Activated naive CD8-positive, alpha-beta T cell (primary cell): ENCODE data around the gene ZMYND8.

Experiments used
- H3K27ac Mint-ChIP-seq: one replicate; pipeline ENCODE4 v1.8.0; 2021; ENCODE audit warnings: mixed read lengths
- H3K27me3 Mint-ChIP-seq: one replicate; pipeline ENCODE4 v1.8.0; 2021; ENCODE audit warnings: mixed read lengths
- H3K36me3 Mint-ChIP-seq: one replicate; pipeline ENCODE4 v1.8.0; 2021; ENCODE audit warnings: mixed read lengths
- H3K4me1 Mint-ChIP-seq: one replicate; pipeline ENCODE4 v1.8.0; 2021; ENCODE audit warnings: low read depth, mixed read lengths
- H3K4me3 Mint-ChIP-seq: one replicate; pipeline ENCODE4 v1.8.0; 2021; ENCODE audit warnings: mild to moderate bottlenecking, mixed read lengths
- H3K9me3 Mint-ChIP-seq: one replicate; pipeline ENCODE4 v1.8.0; 2021; ENCODE audit warnings: low read depth, mixed read lengths

ZMYND8 gene

DNA sequence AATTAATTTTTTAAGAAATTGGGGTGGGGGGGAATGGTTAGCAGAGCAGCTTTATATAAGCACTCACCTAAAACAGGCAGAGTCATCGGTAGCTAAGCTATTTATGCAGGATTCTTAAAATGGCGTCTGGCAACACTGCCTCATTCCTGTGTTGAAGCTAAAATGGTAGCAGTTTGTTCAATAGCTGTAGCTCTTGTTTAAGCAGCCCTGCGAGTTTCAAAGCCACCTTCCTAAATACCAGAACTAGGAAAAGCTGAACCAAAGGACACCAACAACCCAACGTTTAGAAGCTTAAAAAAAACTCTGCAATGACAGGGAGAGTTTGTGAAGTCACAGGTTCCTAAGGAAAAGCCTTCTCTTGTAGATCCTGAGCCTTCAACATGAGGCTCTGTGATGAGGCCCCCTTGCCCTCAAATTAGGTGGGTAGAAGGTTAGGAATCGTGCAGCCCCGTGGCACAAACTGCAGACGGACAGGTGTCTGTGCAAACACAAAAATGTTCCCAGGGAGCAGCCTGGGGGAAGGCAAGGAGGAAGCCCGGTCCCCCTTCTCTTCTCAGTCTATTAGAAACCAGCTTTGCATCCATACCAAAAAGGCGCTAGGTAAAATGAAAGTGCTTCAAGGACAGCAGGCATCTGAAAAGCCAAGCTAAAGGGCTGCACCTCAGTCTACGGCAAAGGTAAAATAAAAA is 4.7 kb downstream of the ZMYND8 start:
- H3K36me3 Mint-ChIP-seq, result peaks cover 7% of the 10 kb centered on the region

DNA sequence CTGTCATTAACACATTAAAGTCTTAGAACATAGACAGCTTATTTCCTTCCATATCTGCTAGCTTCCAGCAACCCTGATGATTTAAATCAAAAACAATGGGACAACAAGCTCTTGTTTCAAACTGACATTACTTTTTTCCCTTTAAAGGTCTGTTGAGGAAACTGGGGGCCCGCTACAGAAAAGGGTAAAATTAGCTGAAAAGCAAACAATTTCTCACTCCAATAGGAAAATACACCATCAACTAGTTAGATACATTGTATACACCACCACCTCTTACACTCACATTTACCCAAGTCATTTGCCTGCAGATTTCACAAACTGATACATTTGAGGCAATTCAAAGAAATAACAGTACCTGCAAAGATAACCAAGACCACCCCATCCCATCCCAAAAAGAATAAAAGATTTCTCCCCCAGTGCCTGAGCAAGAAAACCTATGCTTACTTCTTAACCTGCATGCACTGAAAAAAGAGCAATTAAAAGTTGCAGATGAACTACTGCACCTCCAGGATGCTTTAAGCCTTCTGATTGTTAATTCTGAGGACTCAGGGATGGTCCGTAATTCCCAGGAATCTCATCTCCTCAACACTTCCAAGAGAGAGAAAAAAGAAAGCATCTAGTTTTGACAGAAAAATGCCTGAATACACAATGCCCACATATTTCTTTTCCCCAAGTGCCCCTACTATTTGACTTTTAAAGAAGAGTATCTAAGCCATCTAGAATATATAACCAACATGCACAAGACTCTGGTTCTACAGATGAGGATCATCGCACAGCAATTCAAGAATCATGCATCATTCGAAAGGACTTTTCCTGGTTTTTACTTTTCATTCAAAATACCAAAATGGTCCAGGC is 5.6 kb downstream of the ZMYND8 start:
- no peaks in the 10 kb centered on the region for H3K9me3 Mint-ChIP-seq
- H3K36me3 Mint-ChIP-seq, result peaks cover 7% of the 10 kb centered on the region
- peaks cover 16% of the 10 kb centered on the region for H3K4me1 Mint-ChIP-seq
- no peak overlapping the region for H3K4me3 Mint-ChIP-seq
- H3K27me3 Mint-ChIP-seq, result no peaks in the 10 kb centered on the region
- H3K27ac Mint-ChIP-seq, result peak overlapping the region; percentile 78

More for the DNA sequence above, 4.7 kb downstream of the ZMYND8 start:
- Mint-ChIP-seq H3K4me3 (no peak overlapping the region), H3K27me3 (no peaks in the 10 kb centered on the region), H3K9me3 (no peaks in the 10 kb centered on the region), H3K27ac (peak overlapping the region; percentile 78), H3K4me1 (peaks cover 23% of the 10 kb centered on the region)

DNA sequence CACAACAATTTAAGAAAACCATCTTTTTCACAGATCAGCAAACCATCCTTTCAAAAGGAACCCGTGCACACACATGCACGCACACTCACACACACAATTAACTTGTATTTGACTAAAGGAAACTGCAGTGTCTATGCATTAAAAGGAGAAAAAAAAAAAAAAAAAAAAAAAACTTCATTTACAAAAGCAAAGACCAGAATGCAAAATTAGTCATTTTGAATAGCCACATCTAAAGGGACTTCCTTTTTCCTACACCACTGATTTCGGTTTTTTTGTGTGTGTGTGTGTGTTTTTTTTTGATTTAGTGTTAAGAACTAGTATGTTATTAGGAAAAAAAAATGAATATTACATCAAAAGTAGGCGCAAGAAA is 6.3 kb downstream of the ZMYND8 start:
- Mint-ChIP-seq H3K4me3 (no peak overlapping the region), H3K27ac (no peak overlapping the region), H3K4me1 (peaks cover 10% of the 10 kb centered on the region), H3K36me3 (peaks cover 8% of the 10 kb centered on the region), H3K9me3 (no peaks in the 10 kb centered on the region), H3K27me3 (no peaks in the 10 kb centered on the region)

DNA sequence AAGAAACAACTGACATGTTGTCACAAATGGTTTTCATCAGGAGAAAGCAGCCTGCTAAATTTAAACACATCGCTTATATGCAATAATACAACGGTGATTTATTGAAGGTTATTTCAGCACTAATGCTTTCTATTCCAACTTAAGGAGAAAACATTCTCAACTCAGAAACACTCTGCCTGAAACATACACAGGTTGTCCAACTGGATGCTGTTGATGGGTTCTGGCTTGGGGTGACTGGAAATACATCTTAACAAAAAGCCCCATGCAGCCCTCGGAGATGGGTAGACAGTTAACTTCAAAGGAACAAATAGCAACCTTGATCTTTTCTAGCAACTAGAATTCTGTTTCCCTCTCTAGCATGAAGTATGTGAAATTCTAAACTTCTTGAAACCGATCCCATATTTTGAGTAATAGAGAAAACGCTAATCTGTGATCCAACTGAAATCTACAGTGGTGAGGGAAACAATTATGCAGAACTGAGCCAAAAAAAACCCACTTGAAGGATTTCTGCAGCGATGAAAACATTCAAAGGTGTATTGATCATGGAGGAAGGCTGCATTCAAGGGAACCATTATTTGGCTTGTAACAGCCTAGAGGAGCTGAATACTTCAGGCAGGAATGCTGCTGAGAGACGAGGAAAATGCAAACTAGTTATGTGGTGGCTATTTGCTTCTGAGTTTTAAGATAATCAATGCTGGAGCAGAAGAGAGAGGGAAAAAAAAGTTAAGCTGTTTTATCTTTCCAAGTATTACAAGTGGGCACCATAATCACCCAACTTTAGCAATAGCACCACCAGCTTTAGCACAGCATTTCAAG is 6.9 kb downstream of the ZMYND8 start:
- peaks cover 10% of the 10 kb centered on the region for H3K36me3 Mint-ChIP-seq
- no peaks in the 10 kb centered on the region for H3K27me3 Mint-ChIP-seq
- H3K27ac Mint-ChIP-seq, result no peak overlapping the region
- no peak overlapping the region for H3K4me3 Mint-ChIP-seq
- peaks cover 6% of the 10 kb centered on the region for H3K4me1 Mint-ChIP-seq
- no peaks in the 10 kb centered on the region for H3K9me3 Mint-ChIP-seq

DNA sequence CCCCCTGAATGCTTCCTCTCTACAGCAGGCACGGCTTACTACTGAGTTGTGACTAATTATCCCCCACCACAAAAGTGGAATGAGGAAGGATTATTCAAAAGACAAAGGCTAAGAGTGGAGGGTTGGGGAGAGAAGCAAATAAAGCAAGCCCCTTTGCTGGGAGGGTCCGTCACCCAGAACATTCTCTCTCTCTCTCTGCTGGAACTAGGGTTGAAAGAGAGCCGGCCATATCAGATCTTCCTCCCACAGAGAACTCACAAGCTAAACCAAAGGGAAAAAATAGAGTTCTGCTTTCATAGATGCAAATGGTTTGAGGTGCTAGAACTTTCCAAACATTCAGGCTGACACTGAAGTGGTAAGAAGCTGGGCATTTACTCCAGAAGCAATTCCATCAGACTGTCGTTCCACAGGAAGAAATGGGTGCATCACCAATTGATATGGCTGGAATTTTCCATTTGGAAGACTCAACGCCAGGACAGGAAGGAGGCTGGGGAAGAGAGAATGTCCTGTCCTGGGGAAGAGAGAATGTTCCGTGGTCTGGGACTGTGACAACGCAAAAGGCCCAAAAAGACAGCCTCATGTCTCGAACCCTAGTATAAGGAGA is 7.9 kb downstream of the ZMYND8 start:
- Mint-ChIP-seq H3K4me1 (peaks cover 10% of the 10 kb centered on the region), H3K27ac (no peak overlapping the region), H3K9me3 (no peaks in the 10 kb centered on the region), H3K27me3 (no peaks in the 10 kb centered on the region), H3K4me3 (no peak overlapping the region), H3K36me3 (peaks cover 12% of the 10 kb centered on the region)

DNA sequence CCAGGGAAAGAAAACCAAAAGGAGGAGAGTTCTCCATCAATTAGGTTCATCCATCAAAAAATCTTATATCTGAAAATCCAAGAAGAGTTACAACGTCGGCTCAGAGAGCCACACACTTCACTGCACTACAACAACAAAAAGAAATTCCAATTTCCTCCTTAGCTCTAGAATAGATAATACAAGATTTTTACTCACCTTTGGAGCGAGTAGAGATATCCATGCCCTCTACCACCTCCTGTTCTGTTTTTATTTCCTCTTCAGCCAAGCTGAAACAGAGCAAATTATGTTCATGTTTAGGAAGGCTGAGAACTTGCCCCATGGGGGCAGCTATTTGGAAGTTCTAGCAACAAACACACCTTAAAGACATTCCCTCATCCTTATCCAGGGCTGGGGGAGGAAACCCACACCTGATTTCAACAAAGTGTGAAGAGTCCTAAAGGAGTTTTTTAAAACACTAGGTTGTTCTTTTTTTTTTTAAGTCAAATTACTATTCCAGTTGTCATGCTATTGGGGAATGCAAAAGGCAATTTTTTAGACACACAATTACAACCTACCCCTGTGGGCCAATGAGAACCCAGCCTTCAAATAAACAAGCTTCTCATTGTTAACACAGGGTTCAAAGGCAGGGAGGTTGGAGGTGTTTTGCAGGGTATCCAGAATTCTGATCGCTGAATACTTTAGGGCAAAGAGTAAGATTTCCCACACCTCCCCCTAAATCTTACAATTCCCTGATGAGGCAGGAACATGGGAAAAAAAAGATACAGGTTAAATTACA is 8.7 kb downstream of the ZMYND8 start:
- Mint-ChIP-seq H3K4me1 (peaks cover 15% of the 10 kb centered on the region), H3K27ac (peak overlapping the region; percentile 46), H3K4me3 (peak overlapping the region; percentile 44)

DNA sequence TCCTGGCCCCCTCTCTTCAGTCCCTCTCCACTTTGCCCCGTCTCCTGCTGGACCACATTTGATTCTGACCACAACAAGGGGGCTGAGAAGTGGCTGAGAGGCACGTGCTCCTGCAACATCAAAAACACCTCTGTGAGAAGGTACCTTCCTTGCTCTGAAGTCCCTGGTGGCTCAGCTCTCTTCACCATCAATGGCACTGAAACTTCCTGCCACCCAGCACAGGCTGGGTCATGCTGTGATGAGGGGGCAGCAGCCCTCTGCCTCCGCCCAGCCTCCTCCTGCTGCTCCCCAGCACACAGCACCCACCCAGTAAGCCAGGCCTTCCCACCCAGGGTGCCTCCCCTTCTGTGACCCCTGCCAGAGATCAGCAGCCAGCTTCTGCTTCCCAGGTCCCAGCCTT is 10.3 kb downstream of the ZMYND8 start:
- H3K36me3 Mint-ChIP-seq, result peaks cover 8% of the 10 kb centered on the region
- peak overlapping the region; percentile 14 for H3K4me3 Mint-ChIP-seq
- peak overlapping the region; percentile 74 for H3K27ac Mint-ChIP-seq
- peaks cover 17% of the 10 kb centered on the region for H3K4me1 Mint-ChIP-seq
- H3K27me3 Mint-ChIP-seq, result no peaks in the 10 kb centered on the region
- H3K9me3 Mint-ChIP-seq, result no peaks in the 10 kb centered on the region

More for the DNA sequence above, 8.7 kb downstream of the ZMYND8 start:
- Mint-ChIP-seq H3K27me3 (no peaks in the 10 kb centered on the region), H3K36me3 (peaks cover 12% of the 10 kb centered on the region), H3K9me3 (no peaks in the 10 kb centered on the region)

DNA sequence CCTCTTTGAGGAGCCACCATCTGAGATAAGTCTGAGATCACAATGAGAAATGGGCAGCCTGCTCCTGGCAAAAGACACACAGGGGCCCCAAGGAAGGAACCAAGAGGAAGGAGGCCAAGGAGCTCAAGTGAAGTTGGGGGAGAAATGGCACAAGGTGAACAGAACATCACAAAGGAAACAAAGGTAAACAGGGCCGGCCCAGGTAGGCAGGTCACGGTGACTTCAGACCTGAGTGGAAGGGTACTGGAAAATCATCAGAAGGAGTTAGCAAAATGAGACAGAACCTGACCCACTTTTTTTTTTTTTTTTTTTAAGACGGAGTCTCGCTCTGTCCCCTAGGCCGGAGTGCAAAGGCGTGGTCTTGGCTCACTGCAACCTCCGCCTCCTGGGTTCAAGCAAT is 11.3 kb downstream of the ZMYND8 start:
- H3K36me3 Mint-ChIP-seq, result peaks cover 8% of the 10 kb centered on the region

DNA sequence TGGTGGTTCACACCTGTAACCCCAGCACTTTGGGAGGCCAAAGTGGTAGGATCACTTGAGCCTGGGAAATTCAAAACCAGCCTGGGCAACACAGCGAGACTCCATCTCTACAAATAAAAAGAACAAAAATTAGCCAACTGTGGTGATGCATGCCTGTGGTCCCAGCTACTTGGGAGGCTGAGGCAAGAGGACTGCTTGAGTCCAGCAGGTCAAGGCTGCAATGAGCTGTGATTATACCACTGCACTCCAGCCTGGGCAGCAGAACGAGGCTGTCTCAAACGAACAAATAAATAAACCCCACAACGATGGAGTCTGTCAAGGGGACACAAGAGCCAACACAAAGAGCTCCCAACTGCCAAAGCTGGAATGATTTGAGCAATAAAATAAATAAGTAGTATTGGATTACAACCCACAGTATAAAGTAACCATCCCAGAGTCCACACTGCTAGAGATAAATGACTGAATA is 13.5 kb downstream of the ZMYND8 start:
- Mint-ChIP-seq H3K36me3 (peaks cover 8% of the 10 kb centered on the region), H3K4me1 (peaks cover 34% of the 10 kb centered on the region), H3K4me3 (no peak overlapping the region), H3K27ac (peak overlapping the region; percentile 58), H3K27me3 (no peaks in the 10 kb centered on the region), H3K9me3 (no peaks in the 10 kb centered on the region)

More for the DNA sequence above, 11.3 kb downstream of the ZMYND8 start:
- H3K4me1 Mint-ChIP-seq, result peaks cover 22% of the 10 kb centered on the region
- H3K27me3 Mint-ChIP-seq, result no peaks in the 10 kb centered on the region
- H3K27ac Mint-ChIP-seq, result peak overlapping the region; percentile 73
- no peak overlapping the region for H3K4me3 Mint-ChIP-seq
- no peaks in the 10 kb centered on the region for H3K9me3 Mint-ChIP-seq

DNA sequence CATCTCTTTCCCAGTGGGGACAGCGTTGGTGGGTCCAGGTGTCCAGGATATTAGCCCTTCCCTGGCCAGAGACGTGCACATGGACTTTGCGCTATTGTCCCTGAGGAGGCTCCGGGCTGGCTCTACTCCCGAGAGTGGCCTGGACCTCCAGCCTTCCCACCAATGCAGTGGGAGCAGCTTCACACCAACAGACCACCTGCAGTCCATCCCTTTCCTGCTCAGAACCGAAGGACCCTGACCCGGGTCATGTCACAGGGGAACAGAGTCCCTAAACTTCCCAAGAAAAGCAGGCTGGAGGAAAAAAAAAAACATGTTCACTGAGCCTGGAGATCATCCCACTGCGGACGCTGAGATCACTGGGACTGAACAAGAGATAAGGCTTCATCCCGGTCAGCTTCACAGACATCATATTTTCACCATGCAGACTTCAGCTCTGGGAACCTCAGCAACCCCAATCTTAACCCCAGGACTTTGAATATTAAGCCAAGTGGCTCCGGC is 18.3 kb downstream of the ZMYND8 start:
- no peaks in the 10 kb centered on the region for H3K9me3 Mint-ChIP-seq

DNA sequence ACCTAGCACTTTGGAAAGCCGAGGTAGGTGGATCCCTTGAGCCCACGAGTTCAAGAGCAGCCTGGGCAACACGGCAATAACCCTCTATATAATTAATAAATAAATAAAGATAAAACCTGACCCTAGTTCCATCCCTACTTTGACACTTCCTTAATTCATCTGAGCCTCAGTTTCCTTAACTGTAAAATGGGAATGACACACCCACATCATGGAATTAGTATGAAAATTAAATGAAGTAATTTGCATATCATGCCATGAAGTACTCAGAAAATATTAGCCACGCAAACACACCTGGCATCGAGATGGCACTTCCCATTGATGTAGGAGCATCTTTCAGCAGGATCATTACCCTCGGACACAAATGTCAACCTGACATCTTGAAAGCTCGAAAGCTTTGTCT is 19.1 kb downstream of the ZMYND8 start:
- no peak overlapping the region for H3K4me3 Mint-ChIP-seq
- no peaks in the 10 kb centered on the region for H3K9me3 Mint-ChIP-seq
- peaks cover 59% of the 10 kb centered on the region for H3K4me1 Mint-ChIP-seq
- no peaks in the 10 kb centered on the region for H3K27me3 Mint-ChIP-seq
- no peak overlapping the region for H3K27ac Mint-ChIP-seq
- peaks cover 9% of the 10 kb centered on the region for H3K36me3 Mint-ChIP-seq

More for the DNA sequence above, 18.3 kb downstream of the ZMYND8 start:
- Mint-ChIP-seq H3K4me3 (no peak overlapping the region), H3K4me1 (peaks cover 55% of the 10 kb centered on the region), H3K27me3 (no peaks in the 10 kb centered on the region), H3K36me3 (peaks cover 4% of the 10 kb centered on the region), H3K27ac (no peak overlapping the region)

DNA sequence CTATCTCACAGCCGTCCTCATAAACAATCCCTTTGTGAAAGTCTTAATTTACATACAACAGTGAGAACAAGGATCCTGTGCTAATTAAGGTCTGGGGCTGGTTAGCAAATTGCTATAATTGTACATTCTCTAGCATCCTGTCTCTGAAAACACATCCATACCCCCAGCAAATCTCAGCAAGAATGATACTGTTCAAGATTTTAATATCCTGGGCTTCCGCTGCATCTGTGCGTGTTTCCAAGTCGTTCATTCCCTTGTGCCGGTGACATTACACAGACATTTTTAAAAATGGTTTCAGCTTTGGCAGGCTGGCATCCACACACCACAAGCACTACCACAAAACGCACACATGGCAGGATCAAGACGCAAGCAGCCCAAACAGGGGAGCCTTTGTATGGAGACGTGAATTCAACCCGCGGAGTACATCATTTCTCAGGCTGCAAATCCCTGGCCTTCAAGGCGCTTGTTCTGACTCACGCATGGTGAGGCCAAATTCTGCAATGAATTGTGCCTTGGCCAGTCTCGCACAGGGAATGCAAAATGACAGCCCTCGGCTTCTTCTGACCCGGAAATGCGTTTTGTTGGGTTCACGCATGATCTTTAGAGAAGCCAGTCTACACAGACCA is 20.3 kb downstream of the ZMYND8 start:
- H3K27ac Mint-ChIP-seq, result peak overlapping the region; percentile 77

More for the DNA sequence above, 20.3 kb downstream of the ZMYND8 start:
- Mint-ChIP-seq H3K36me3 (peaks cover 15% of the 10 kb centered on the region), H3K27me3 (no peaks in the 10 kb centered on the region), H3K4me3 (peak overlapping the region; percentile 2), H3K4me1 (peaks cover 68% of the 10 kb centered on the region), H3K9me3 (no peaks in the 10 kb centered on the region)
